ENCODE results near the gene RPS19BP1. TPM values are rescaled to one million over a fixed set of nuclear protein-coding genes. Genes with fewer than 3 reads are reported as not detected.

Gene RPS19BP1
- total and polyA plus RNA-seq, 2 of the 8 experiments (the other 6 are each of a cell fraction or from before 2014, with no cell fraction given), result 77.9 to 97.9 TPM

- Histone ChIP-seq H3K4me2 (ENCODE audit: insufficient read depth in 1 of 2, low read depth in 2 of 2, low read length in 2 of 2) (peak overlapping the region; percentile 77 to 86), H2BK15ac (ENCODE audit: low read length) (no peak overlapping the region), H3K18ac (ENCODE audit: extremely low read depth, low read length) (no peak overlapping the region), H3K14ac (ENCODE audit: insufficient read length) (no peak overlapping the region), H4K20me1 (replicated peaks in 1 of 2; ENCODE audit: control insufficient read depth in 1 of 2, insufficient read depth in 2 of 2, low read length in 2 of 2) (peaks cover 18 to 31% of the 10 kb centered on the region in 2 experiments), H3K4ac (replicated peaks; ENCODE audit: insufficient read length, low read depth, low read length) (no peak overlapping the region), H3K4me1 (replicated peaks in 1 of 4; ENCODE audit: control insufficient read depth in 3 of 4, insufficient read depth in 4 of 4, low read length in 3 of 4) (peaks cover 3 to 9% (median 4%) of the 10 kb centered on the region in 4 experiments; a peak in 6 of 7 replicates), H2AK5ac (ENCODE audit: low read depth, low read length) (no peak overlapping the region), H4K8ac (ENCODE audit: extremely low read depth, insufficient read depth, low read length) (no peak overlapping the region), H3K27me3 (replicated peaks in 1 of 4; ENCODE audit: control insufficient read depth in 3 of 4, extremely low read depth in 1 of 4, insufficient read depth in 3 of 4, low read length in 3 of 4) (peaks cover 6 to 58% (median 40%) of the 10 kb centered on the region in 4 experiments), H3K56ac (replicated peaks; ENCODE audit: insufficient read length, low read depth, low read length) (peak overlapping the region; percentile 54), H3K23ac (ENCODE audit: insufficient read length) (no peak overlapping the region), H4K91ac (replicated peaks; ENCODE audit: insufficient read length, low read length) (peak overlapping the region; percentile 30), H3K4me3 (ENCODE audit: extremely low read depth in 1 of 4, insufficient read depth in 2 of 4, low read depth in 3 of 4, low read length in 4 of 4) (peak overlapping the region; percentile 68 to 88 (median 80)), H2BK120ac (replicated peaks; ENCODE audit: low read depth, low read length) (no peak overlapping the region), H2BK20ac (ENCODE audit: low read length) (no peak overlapping the region), H3K9ac (replicated peaks in 1 of 4; ENCODE audit: extremely low read depth in 1 of 4, low read depth in 3 of 4, low read length in 3 of 4) (peak overlapping the region; percentile 14 to 69 (median 33); a peak in 4 of 7 replicates), H2BK12ac (ENCODE audit: low read depth, low read length) (no peak overlapping the region), H3K79me2 (ENCODE audit: control insufficient read depth in 1 of 2, insufficient read depth in 2 of 2, low read length in 2 of 2) (peaks cover 5 to 13% of the 10 kb centered on the region in 2 experiments; a peak in 3 of 4 replicates), H2AFZ (ENCODE audit: low read length) (no peak overlapping the region), H3K9me3 (ENCODE audit: insufficient read depth in 2 of 2, low read depth in 1 of 2, low read length in 1 of 2) (no peaks in the 10 kb centered on the region), H4K5ac (ENCODE audit: insufficient read length, low read depth, low read length) (peak overlapping the region; percentile 12), H3K79me1 (ENCODE audit: low read depth, low read length) (peaks cover 3% of the 10 kb centered on the region; the same call in 1 of the 2 replicates), H3K23me2 (ENCODE audit: low read depth, low read length) (peaks cover 5% of the 10 kb centered on the region), H3K27ac (ENCODE audit: low read depth, low read length) (no peak overlapping the region), H3K36me3 (ENCODE audit: control insufficient read depth in 2 of 4, insufficient read depth in 4 of 4, low read length in 3 of 4) (peaks cover 5 to 37% (median 22%) of the 10 kb centered on the region in 4 experiments), H2BK5ac (ENCODE audit: low read depth, low read length) (no peak overlapping the region)
- CTCF ChIA-PET (ENCODE audit: partially characterized antibody), result interaction anchor here (1.0 to 19.7 kb wide), 5 partner anchors 10 to 171 kb away, joined by 3 to 361 read pairs (median 27); partner anchors contain the start of gene RPS19BP1
- POLR2A ChIA-PET (ENCODE audit: partially characterized antibody), result interaction anchor here (1.2 to 4.6 kb wide), 5 partner anchors 8 to 98 kb away, joined by 3 to 42 read pairs (median 21); partner anchors contain the start of gene ATF4
- TF ChIP-seq TBP (IDR thresholded peaks at IDR 0.05; ENCODE audit: low read depth, low read length) (no peak), HDAC2 (IDR thresholded peaks at IDR 0.05; ENCODE audit: borderline replicate concordance in 1 of 2, low read depth in 2 of 2, low read length in 2 of 2) (no peak), CEBPB (IDR thresholded peaks at IDR 0.05; ENCODE audit: low read depth, low read length) (no peak), RNF2 (IDR thresholded peaks at IDR 0.05; ENCODE audit: borderline replicate concordance, low read depth, low read length, missing control alignments, poor library complexity, severe bottlenecking) (no peak)
- DNase-seq (ENCODE audit: low read depth in 1 of 2, low spot score in 2 of 2) (no peak), FAIRE-seq (no peak)
- 54% methylated on average over 18 of the region's 18 CpGs; no CpG with 5 or more reads in 1 of the 2 experiments for WGBS, 2 experiments (ENCODE audit: extremely low coverage in 1 of 2, insufficient coverage in 1 of 2, insufficient read length in 1 of 2, insufficient replicate concordance in 2 of 2, low coverage in 1 of 2, low lambda C conversion rate in 2 of 2, missing lambda C conversion rate in 1 of 2)
Observed at GRCh38 chr22:39502789-39503409, 29.6 kb downstream of the RPS19BP1 start.
